DND-41 (cell line): Measurements from ENCODE around the gene PLIN3.

Source experiments
- EZH2 ChIP-seq: IDR thresholded peaks from 3 replicates; pipeline ENCODE4 v1.6.1; 2012; ENCODE audit warnings: borderline replicate concordance, low read depth, mild to moderate bottlenecking, moderate library complexity, low read length, inconsistent platforms; ENCODE audit not compliant: severe bottlenecking
- TF ChIP-seq, protein P1 (sequence below): IDR thresholded peaks from 2 replicates; pipeline ENCODE4 v1.5.1; 2012; ENCODE audit warnings: borderline replicate concordance, low read length, moderate library complexity, mild to moderate bottlenecking; ENCODE audit not compliant: poor library complexity, severe bottlenecking; ENCODE audit errors: extremely low read depth

DNA sequence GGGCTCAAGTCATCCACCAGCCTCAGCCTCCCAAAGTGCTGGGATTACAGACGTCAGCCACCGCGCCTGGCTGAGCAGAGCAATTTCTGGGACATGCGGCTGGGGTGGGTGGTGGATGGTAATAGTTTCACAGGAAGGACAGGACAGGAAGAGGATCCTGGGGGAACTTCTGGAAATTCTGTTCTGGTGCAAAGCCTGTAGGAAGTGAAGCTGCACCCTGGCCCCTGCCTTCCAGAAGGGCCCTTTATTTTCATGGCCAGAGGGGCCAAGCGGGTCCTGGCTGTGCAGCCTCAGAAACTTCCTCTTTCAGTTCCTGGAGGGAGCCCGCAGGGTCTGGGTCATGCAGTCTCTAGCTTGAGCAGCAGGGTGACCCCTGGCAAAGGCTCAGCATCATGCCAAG, 60.3 kb downstream of the PLIN3 start:
- TF ChIP-seq EZH2 = no peak
- TF ChIP-seq, protein P1, sequence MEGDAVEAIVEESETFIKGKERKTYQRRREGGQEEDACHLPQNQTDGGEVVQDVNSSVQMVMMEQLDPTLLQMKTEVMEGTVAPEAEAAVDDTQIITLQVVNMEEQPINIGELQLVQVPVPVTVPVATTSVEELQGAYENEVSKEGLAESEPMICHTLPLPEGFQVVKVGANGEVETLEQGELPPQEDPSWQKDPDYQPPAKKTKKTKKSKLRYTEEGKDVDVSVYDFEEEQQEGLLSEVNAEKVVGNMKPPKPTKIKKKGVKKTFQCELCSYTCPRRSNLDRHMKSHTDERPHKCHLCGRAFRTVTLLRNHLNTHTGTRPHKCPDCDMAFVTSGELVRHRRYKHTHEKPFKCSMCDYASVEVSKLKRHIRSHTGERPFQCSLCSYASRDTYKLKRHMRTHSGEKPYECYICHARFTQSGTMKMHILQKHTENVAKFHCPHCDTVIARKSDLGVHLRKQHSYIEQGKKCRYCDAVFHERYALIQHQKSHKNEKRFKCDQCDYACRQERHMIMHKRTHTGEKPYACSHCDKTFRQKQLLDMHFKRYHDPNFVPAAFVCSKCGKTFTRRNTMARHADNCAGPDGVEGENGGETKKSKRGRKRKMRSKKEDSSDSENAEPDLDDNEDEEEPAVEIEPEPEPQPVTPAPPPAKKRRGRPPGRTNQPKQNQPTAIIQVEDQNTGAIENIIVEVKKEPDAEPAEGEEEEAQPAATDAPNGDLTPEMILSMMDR = no peak
